Measurements from ENCODE around the gene EZR. TPM values are rescaled to one million over a fixed set of nuclear protein-coding genes. Genes with fewer than 3 reads are reported as not detected.

EZR gene
- total and polyA plus RNA-seq, 2 of the 13 experiments (the other 11 are each of a cell fraction or from before 2014, with no cell fraction given), result 34.7 to 60.3 TPM

GRCh38 chr6:158815379-158815724, 3.8 kb downstream of the EZR start (continued):
- TF ChIP-seq, protein P1, sequence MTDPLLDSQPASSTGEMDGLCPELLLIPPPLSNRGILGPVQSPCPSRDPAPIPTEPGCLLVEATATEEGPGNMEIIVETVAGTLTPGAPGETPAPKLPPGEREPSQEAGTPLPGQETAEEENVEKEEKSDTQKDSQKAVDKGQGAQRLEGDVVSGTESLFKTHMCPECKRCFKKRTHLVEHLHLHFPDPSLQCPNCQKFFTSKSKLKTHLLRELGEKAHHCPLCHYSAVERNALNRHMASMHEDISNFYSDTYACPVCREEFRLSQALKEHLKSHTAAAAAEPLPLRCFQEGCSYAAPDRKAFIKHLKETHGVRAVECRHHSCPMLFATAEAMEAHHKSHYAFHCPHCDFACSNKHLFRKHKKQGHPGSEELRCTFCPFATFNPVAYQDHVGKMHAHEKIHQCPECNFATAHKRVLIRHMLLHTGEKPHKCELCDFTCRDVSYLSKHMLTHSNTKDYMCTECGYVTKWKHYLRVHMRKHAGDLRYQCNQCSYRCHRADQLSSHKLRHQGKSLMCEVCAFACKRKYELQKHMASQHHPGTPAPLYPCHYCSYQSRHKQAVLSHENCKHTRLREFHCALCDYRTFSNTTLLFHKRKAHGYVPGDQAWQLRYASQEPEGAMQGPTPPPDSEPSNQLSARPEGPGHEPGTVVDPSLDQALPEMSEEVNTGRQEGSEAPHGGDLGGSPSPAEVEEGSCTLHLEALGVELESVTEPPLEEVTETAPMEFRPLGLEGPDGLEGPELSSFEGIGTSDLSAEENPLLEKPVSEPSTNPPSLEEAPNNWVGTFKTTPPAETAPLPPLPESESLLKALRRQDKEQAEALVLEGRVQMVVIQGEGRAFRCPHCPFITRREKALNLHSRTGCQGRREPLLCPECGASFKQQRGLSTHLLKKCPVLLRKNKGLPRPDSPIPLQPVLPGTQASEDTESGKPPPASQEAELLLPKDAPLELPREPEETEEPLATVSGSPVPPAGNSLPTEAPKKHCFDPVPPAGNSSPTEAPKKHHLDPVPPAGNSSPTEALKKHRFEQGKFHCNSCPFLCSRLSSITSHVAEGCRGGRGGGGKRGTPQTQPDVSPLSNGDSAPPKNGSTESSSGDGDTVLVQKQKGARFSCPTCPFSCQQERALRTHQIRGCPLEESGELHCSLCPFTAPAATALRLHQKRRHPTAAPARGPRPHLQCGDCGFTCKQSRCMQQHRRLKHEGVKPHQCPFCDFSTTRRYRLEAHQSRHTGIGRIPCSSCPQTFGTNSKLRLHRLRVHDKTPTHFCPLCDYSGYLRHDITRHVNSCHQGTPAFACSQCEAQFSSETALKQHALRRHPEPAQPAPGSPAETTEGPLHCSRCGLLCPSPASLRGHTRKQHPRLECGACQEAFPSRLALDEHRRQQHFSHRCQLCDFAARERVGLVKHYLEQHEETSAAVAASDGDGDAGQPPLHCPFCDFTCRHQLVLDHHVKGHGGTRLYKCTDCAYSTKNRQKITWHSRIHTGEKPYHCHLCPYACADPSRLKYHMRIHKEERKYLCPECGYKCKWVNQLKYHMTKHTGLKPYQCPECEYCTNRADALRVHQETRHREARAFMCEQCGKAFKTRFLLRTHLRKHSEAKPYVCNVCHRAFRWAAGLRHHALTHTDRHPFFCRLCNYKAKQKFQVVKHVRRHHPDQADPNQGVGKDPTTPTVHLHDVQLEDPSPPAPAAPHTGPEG (CRISPR knock-in tag; IDR thresholded peaks at IDR 0.05), result peak; percentile 52; the same call in 1 of the 2 replicates
- TF ChIP-seq SRSF4 (IDR thresholded peaks at IDR 0.05; ENCODE audit: low read depth, low read length, poor library complexity, severe bottlenecking) (no peak), ZNF629 (CRISPR knock-in tag; conservative IDR thresholded peaks at IDR 0.05) (0 out of 2 replicates have a peak, but pooled peaks have one; percentile 27), KDM5B (CRISPR knock-in tag; IDR thresholded peaks at IDR 0.05; ENCODE audit: borderline replicate concordance) (no peak), ETV5 (CRISPR knock-in tag; IDR thresholded peaks at IDR 0.05; ENCODE audit: borderline replicate concordance) (peak; percentile 16; the same call in 1 of the 2 replicates), NCOR1 (IDR thresholded peaks at IDR 0.05; ENCODE audit: borderline replicate concordance, low read length) (peak; percentile 67), LCORL (IDR thresholded peaks at IDR 0.05) (no peak), LCORL (CRISPR knock-in tag; IDR thresholded peaks at IDR 0.05) (peak; percentile 48; the same call in 1 of the 2 replicates), SIX4 (CRISPR knock-in tag; IDR thresholded peaks at IDR 0.05) (no peak), IKZF1 (IDR thresholded peaks at IDR 0.05) (no peak), ZNF567 (CRISPR knock-in tag; IDR thresholded peaks at IDR 0.05; ENCODE audit: borderline replicate concordance) (no peak), KMT2A (CRISPR knock-in tag; IDR thresholded peaks at IDR 0.05) (0 out of 2 replicates have a peak, but pooled peaks have one; percentile 31), GATAD2A (CRISPR knock-in tag; IDR thresholded peaks at IDR 0.05) (peak; percentile 87), FOXP1 (IDR thresholded peaks at IDR 0.05) (no peak), FOXP1 (CRISPR knock-in tag; IDR thresholded peaks at IDR 0.05) (0 out of 2 replicates have a peak, but pooled peaks have one; percentile 32), SOX13 (IDR thresholded peaks at IDR 0.05) (no peak), SOX13 (CRISPR knock-in tag; conservative IDR thresholded peaks at IDR 0.05 in 1 of 2, IDR thresholded peaks at IDR 0.05 in 1 of 2) (peak in 1 of 2 experiments; percentile 83; a peak in 2 of 4 replicates), AKNA (CRISPR knock-in tag; IDR thresholded peaks at IDR 0.05; ENCODE audit: borderline replicate concordance) (no peak)
- TF ChIP-seq, protein P2, sequence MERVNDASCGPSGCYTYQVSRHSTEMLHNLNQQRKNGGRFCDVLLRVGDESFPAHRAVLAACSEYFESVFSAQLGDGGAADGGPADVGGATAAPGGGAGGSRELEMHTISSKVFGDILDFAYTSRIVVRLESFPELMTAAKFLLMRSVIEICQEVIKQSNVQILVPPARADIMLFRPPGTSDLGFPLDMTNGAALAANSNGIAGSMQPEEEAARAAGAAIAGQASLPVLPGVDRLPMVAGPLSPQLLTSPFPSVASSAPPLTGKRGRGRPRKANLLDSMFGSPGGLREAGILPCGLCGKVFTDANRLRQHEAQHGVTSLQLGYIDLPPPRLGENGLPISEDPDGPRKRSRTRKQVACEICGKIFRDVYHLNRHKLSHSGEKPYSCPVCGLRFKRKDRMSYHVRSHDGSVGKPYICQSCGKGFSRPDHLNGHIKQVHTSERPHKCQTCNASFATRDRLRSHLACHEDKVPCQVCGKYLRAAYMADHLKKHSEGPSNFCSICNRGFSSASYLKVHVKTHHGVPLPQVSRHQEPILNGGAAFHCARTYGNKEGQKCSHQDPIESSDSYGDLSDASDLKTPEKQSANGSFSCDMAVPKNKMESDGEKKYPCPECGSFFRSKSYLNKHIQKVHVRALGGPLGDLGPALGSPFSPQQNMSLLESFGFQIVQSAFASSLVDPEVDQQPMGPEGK (CRISPR knock-in tag; IDR thresholded peaks at IDR 0.05), result peak; percentile 54
